ENCODE measurements around the gene RASSF10.

DNA sequence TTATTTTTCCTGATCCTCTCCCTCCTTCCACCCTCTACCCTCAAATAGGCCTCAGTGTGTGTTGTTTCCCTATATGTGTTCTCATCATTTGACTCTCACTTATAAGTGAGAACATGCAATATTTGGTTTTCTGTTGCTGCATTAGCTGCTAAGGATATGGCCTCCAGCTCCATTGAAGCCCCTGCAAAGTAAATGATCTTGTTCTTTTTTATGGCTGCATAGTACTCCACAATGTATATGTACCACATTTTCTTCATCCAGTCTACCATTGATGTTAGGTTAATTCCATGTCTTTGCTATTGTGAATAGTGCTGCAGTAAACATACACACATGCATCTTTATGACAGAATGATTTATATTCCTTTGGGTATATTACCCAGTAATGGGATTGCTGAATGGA lies 13.3 kb upstream of the RASSF10 start:
- TF ChIP-seq CREB1 (IDR thresholded peaks at IDR 0.05; ENCODE audit: low read depth) (no peak), YY1 (IDR thresholded peaks at IDR 0.05; ENCODE audit: low read depth) (no peak), RAD21 (IDR thresholded peaks at IDR 0.05; ENCODE audit: low read depth) (no peak), EGR1 (IDR thresholded peaks at IDR 0.05) (no peak), REST (IDR thresholded peaks at IDR 0.05; ENCODE audit: low read depth) (no peak)
